NCI-H146 (cell line): ENCODE data around the gene MRPL21.
"Not testable (repeated sequence)": the region's sequence is repeated elsewhere in the genome, so short reads cannot be mapped to it uniquely, and the experiment has no call there.

Source experiments
- DNase-seq: peaks from one replicate; lab custom pipeline; 2025; lab: John Stamatoyannopoulos, UW

MRPL21 gene

DNA sequence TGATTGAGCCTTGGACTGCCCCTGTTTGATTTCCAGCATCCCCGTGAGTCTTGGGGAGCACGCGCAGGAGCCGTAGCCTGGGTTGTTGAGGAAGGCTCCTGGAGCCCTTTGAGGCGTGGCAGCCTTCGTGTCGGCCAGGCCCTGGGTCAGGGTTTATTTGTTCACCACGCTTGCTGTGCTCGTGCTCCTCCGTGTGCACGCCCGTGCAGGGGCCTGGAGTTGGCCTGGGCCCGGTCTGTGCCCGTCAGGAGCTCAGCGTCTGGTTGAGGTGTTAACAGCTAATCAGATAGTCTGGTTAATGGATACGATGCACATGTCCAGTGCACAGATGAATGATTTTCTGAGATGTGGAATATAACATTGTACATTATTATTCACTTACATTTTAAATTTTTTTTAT lies 8.1 kb upstream of the MRPL21 start:
- no peak for DNase-seq

DNA sequence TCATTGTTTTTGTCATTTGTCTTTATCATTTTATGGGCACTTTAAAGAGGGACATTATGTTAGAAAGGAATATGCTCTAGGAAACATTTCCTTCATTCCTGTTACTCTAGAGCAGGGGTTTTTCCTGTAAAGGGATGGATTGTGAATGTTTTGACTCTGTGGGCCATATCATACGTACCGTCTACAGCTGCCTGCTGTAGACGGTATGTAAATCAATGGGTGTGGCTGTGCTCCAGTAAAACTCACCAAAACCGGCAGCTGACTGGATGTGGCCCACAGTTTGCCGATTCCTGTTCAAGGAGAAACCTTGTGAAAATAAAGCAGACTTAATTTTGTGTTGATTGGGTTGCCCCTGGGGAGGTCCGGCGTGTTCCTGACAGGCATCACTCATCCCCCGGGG lies 7.3 kb upstream of the MRPL21 start:
- no peak for DNase-seq

DNA sequence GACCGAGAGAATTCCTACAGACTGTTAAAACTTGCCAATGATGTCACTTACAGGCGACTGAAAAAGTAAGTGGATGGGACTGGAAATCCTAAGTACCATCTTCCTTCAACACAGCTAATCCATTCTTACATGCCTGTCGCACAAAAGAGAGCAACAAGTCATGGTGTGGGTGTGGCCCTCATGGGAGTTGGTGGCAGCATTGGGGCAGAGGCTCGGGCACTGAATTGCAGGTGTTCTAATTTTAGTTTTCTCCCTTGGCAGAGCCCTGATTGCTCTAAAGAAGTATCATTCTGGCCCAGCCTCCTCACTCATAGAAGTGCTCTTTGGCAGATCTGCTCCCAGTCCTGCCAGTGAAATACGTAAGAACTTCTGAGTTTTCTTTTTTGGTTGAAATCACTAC lies 4.6 kb upstream of the MRPL21 start:
- no peak for DNase-seq

DNA sequence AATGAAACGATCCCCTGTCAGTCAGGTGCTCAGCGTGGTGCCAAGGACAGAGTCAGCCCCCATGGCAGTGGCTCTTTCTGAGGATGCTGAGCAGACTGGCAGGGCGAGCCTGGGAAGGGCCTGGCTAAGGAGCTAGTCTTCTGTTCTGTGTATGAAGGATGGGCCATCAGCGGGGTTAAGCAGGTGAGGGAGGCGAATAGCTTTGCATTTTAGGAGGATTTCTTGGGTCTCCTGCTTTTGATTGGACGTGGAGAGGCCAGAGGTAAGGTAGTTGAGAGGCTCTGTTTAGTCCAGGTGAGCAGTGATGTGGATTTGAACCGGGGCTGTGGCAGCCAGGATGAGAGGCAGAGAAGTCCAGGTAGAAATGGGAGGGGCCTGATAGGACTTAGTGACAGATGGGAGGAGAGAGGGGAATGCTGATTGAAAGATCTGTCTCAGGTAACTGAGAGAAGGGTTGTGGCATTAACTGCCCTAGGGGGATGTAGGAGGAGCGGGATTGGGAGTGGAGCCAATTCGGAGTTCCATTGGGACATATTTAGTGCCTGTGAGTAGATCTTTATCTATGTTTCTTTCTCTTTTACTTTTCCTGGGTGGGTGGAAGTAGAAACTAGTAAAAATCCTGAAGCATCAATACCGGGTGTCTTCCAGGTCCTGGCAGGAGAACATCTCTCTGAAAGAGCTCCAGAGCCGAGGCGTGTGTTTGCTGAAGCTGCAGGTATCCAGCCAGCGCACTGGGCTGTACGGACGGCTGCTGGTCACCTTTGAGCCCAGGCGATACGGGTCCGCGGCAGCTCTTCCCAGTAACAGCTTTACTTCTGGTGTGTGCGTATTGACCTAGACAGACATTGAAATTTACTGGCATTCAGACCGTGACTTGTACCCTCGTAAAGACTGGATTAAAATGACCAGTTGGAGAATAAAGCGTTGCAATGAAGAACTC lies 2.1 kb upstream of the MRPL21 start:
- no peak for DNase-seq

GRCh38 chr11:68904248-68904847 lies 716 bp upstream of the MRPL21 start:
- DNase-seq: peak; percentile 41

- no peak for DNase-seq
These were observed 2.7 kb downstream of the MRPL21 start for GRCh38 chr11:68900835-68901381.

- no peak for DNase-seq
These were observed 6.2 kb downstream of the MRPL21 start for GRCh38 chr11:68897441-68897840.

- no peak for DNase-seq
These were observed 7.3 kb downstream of the MRPL21 start for GRCh38 chr11:68896171-68896959.

- DNase-seq: peak; percentile 50
These were observed 10.3 kb downstream of the MRPL21 start for GRCh38 chr11:68893282-68893681.

GRCh38 chr11:68892576-68892975 lies 11.1 kb downstream of the MRPL21 start:
- DNase-seq: no peak

DNA sequence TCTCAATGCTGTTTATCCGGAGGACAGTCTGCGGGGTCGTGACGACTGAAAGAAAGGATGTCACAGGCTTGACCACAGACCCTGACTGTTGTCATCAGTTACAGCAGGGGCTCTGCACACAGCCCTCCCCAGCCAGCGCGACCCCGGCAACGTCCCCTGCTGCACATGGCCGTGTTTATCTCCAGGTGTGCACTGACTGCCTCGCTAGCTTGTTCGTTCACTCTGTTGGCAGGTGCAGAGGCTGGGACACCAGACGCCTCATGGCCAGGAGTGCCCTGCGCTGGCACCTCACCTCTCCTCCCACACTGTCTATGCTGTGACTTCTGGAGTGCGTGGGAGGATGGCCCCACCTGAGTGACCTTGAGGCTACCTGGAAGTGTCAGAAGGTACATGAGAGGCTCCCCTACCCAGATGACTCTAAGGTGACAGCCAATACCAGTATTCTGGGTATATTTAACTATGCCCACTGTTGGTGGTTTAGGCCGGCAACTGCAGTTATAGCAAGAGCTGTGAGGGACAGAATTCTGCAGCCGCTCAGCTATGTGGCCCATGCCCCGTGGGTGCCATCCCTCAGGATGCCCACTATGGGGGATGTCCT lies 12.2 kb downstream of the MRPL21 start:
- no peak for DNase-seq

DNA sequence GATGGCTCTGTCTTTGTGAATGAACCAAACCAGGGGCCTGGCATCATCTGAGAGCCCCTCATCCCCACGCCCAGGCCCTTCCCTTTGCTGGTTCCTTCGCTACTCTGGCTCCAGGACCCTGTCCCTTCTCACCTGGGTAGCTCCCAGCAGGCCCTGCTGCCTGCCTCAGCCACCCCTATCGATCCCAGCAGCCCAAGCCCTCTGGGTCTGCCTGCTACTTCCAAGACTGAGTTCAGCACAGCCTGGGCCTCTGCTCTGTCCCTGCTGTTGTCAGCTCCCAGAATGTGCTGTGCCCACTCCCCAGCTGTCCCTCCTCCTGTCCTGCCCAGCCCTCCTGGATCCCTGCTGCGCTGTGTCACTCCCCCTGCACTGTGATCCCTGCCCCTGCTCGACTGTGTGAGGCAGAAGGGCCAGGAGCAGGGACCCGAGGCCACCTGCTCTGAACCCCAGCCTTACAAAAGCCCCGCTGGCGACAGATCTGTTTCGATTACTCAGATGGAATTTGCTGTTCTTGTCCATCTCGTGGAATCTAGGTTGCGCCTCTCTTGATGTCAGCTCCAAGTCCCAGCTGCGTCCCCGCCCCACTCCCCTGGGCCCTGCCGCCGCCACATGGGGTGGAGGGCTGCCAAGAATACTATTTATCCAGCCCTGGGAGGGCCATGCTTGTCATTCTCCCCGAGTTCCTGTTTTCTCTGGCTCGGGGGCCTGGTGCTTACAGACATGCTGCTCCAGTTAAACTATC lies 13.0 kb downstream of the MRPL21 start:
- no peak for DNase-seq

GRCh38 chr11:68889948-68890446 lies 13.6 kb downstream of the MRPL21 start:
- no peak for DNase-seq

DNA sequence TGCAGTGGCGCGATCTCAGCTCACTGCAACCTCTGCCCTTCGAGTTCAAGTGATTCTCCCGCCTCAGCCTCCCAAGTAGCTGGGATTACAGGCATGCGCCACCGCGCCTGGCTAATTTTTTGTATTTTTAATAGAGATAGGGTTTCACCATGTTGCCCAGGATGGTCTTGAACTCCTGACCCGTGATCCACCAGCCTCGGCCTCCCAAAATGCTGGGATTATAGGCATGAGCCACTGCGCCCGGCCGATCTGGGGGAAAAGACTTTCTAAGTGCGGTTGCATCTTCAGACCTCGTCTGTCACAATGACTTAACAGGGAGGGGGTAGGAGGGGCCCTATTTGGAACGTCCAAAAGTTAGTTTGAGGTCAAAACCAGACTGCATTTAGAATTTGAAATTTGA lies 18.8 kb downstream of the MRPL21 start:
- not testable (repeated sequence) for DNase-seq

DNA sequence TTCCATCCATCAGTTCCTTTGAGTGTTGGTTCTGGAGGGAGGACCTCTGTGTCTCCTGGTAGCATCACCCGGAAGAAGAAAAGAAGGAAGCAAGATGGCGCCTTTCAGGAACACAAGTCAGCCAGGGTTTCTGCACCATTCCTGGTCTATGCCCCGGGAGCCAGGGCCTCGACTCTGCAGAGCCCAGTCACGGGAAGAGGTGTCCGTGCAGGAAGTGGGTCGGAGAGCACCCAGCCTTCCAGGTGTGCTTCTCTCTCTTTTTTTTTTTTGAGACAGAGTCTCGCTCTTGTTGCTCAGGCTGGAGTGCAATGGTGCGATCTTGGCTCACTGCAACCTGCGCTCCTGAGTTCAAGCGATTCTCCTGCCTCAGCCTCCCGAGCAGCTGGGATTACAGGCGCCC lies 21.2 kb downstream of the MRPL21 start:
- DNase-seq: no peak

- no peak for DNase-seq
These were observed 22.3 kb downstream of the MRPL21 start for GRCh38 chr11:68881320-68881719.

DNA sequence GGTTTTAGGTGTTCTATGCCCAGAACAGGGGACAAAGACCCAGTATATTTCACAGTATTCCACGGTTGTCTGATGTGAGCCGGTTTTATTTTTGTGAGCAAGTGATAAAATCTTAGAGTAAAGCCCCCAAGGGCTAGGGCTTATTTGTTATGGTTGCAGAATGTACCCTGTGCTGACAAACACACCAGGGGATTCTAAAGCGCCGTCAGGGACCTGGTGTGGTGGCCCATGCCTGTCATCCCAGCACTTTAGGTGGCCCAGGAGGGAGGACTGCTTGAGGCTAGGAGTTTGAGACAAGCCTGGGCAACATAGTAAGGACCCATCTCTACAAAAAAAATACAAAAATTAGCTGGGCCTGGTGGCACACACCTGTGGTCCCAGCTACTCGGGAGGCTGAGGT lies 22.8 kb downstream of the MRPL21 start:
- no peak for DNase-seq

DNA sequence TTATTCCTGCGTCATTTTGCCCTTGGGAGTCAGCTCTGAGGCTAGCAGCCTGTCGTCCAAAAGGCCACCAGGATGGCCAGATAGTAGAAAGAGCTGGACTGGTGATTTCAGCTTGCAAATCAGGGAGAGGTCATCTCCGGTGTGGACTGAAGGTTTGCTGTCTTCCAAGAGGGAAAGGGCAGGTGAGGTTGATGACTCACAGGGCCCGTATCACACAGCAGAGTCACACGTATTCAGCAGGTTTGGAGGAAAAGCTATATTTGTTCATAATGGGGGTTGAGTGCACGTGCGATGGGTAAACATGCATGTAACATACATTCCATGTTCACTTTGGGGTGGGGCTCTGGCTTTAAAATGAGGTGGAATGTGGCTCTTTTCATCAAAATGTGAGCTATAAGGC lies 25.6 kb downstream of the MRPL21 start:
- DNase-seq: no peak

- DNase-seq: no peak
These were observed 31.2 kb downstream of the MRPL21 start for GRCh38 chr11:68872216-68873003.

GRCh38 chr11:68870470-68870869 lies 33.2 kb downstream of the MRPL21 start:
- DNase-seq: no peak
